ENCODE measurements around the gene SAE1. TPM values are rescaled to one million over a fixed set of nuclear protein-coding genes. Genes with fewer than 3 reads are reported as not detected.

SAE1 gene
- total and polyA plus RNA-seq, 2 of the 4 experiments (the other 2 are of a cell fraction), result 165 to 184 TPM

DNA sequence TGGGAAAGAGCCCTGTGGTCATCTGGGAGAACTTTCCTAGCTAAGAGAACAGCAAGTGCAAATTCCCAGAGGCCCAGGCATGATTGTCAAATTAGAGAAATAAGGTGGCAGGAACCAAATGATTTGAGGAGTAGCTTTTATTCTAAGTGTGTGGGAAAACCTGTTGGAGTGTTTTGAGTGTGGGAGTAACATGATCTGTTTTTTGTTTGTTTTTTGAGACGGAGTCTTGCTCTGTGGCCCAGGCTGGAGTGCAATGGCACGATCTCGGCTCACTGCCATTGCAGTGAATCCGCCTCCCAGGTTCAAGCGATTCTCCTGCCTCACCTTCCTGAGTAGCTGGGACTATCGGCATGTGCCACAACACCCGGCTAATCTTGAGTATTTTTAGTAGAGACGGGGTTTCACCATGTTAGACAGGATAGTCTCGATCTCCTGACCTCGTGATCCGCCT, 2.4 kb downstream of the SAE1 start:
- H4K8ac ChIP-seq (ENCODE audit: low read depth in 2 of 2, low read length in 2 of 2), result no peak overlapping the region
- intact Hi-C loops (cut with micrococcal nuclease) (loop anchor here (5.0 kb wide), 1 partner anchor 109 kb away; no protein-coding TSS in a partner anchor), in situ Hi-C loops (cut with MboI; ENCODE audit: low sequenced_read_pairs) (no loop called here), dilution Hi-C loops (cut with HindIII; ENCODE audit: low sequenced_read_pairs, unreplicated experiment) (no loop called here)
- no peaks in the 10 kb centered on the region for H3K9me3 ChIP-seq (ENCODE audit: control insufficient read depth, insufficient read depth, low read length)
- H3K36me3 ChIP-seq (ENCODE audit: control insufficient read depth, insufficient read depth, low read length), result peaks cover 5% of the 10 kb centered on the region
- no peak overlapping the region for H2BK5ac ChIP-seq (ENCODE audit: low read depth, low read length, poor library complexity, severe bottlenecking)
- H3K27ac ChIP-seq (ENCODE audit: insufficient read depth, low read length), result no peak overlapping the region
- no peak overlapping the region for H3K4me2 ChIP-seq (ENCODE audit: low read depth, low read length)
- H3K9ac ChIP-seq (ENCODE audit: low read depth, low read length), result no peak overlapping the region
- no peak overlapping the region for H2BK120ac ChIP-seq (ENCODE audit: low read depth, low read length)
- H2BK15ac ChIP-seq (ENCODE audit: low read depth, low read length), result no peak overlapping the region
- no peak overlapping the region for H3K23ac ChIP-seq (ENCODE audit: low read depth, low read length)
- no peak overlapping the region for H4K5ac ChIP-seq (ENCODE audit: low read depth, low read length)
- WGBS, 2 experiments (ENCODE audit: extremely low coverage in 2 of 2, insufficient read length in 1 of 2), result 78% methylated on average over 4 of the region's 11 CpGs; no CpG with 5 or more reads in 1 of the 2 experiments
- no peak overlapping the region for H3K4ac ChIP-seq (ENCODE audit: low read depth, low read length)
- H3K4me1 ChIP-seq (ENCODE audit: control insufficient read depth, insufficient read depth, low read length), result peaks cover 14% of the 10 kb centered on the region
- H2AK5ac ChIP-seq (ENCODE audit: low read depth, low read length), result no peak overlapping the region
- no TSS peak for BruUV-seq (replicated peaks)
- ATAC-seq (ENCODE audit: low read depth) (no peak), DNase-seq (no peak)
- peaks cover 63% of the 10 kb centered on the region for H4K20me1 ChIP-seq (ENCODE audit: insufficient read depth, low read length)
- no peak overlapping the region for H2AFZ ChIP-seq (replicated peaks; ENCODE audit: low read length, poor library complexity)
- CTCF ChIA-PET, result interaction anchor here (0.6 kb wide), 1 partner anchor 34 kb away, joined by 3 read pairs; no protein-coding TSS in a partner anchor
- H2AK9ac ChIP-seq (replicated peaks; ENCODE audit: low read depth, low read length, poor library complexity), result no peak overlapping the region
- H3K18ac ChIP-seq (ENCODE audit: low read depth, low read length), result no peak overlapping the region
- no peak overlapping the region for H3K14ac ChIP-seq (replicated peaks; ENCODE audit: low read depth, low read length)
- H3K27me3 ChIP-seq (ENCODE audit: control insufficient read depth, insufficient read depth, low read length), result no peaks in the 10 kb centered on the region
- no peak overlapping the region for H4K91ac ChIP-seq (ENCODE audit: insufficient read depth, low read depth, low read length)
- H2BK20ac ChIP-seq (ENCODE audit: low read depth, low read length), result no peak overlapping the region
- H3K56ac ChIP-seq (ENCODE audit: extremely low read depth, insufficient read depth, low read length), result no peak overlapping the region
- peaks cover 4% of the 10 kb centered on the region for H3K9me1 ChIP-seq (ENCODE audit: insufficient read depth, low read length)
- POLR2A ChIA-PET (ENCODE audit: unreplicated experiment), result interaction anchor here (0.6 kb wide), 1 partner anchor 115 kb away, joined by 5 read pairs; no protein-coding TSS in a partner anchor
- no peak for TF ChIP-seq USF2 (IDR thresholded peaks at IDR 0.05; ENCODE audit: low read depth, low read length)
- TF ChIP-seq FOS (IDR thresholded peaks at IDR 0.05; ENCODE audit: low read depth, low read length), result no peak
- no peak for TF ChIP-seq NFE2L2 (IDR thresholded peaks at IDR 0.05; ENCODE audit: low read depth, low read length)
- no peak for TF ChIP-seq CEBPB (IDR thresholded peaks at IDR 0.05; ENCODE audit: low read depth, low read length)
- TF ChIP-seq CHD1 (IDR thresholded peaks at IDR 0.05; ENCODE audit: low read depth, low read length), result no peak
- H3K79me1 ChIP-seq (ENCODE audit: low read depth in 1 of 2, low read length in 2 of 2), result peaks cover 0 to 39% of the 10 kb centered on the region in 2 experiments; a peak in 2 of 4 replicates
- no peak overlapping the region for H3K4me3 ChIP-seq (ENCODE audit: insufficient read depth, low read depth, low read length)

Measured in IMR-90 (cell line).